Activated CD4-positive, alpha-beta T cell treated with anti-CD3 and anti-CD28 coated beads for 1 hour (primary cell): ENCODE measurements around the gene ANXA1.
"Not testable (repeated sequence)": the region's sequence is repeated elsewhere in the genome, so short reads cannot be mapped to it uniquely, and the experiment has no call there.

Experiments
- DNase-seq: peaks from one replicate; pipeline ENCODE4 v3.0.0-alpha.2; 2020

Gene ANXA1

DNA sequence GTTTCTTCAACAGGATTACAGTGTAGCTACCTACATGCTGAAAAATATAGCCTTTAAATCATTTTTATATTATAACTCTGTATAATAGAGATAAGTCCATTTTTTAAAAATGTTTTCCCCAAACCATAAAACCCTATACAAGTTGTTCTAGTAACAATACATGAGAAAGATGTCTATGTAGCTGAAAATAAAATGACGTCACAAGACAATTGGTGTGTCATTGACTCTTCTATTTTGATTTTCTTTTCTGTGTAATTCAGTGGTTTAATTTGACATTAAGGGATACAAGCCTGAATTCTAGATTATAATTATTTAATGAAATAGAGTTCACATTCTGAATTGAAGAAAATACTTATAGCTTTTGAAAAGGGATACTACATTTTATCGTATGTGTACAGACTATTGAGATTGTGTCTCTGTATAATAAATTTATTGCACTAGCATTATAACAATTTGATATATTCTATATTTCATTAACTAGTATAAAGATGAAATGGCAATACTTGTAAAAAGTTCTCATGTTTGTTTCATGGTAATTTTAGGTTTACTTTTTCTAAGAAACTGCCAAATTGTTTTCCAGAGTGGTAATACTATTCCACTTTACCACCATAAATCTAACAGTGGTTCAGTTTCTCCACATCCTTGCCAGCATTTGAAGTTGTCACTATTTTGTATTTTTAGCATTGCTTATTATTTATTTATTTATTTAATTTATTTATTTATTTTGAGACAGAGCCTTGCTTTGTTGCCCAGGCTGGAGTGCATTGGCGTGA lies 18.7 kb downstream of the ANXA1 start:
- DNase-seq, result no peak

DNA sequence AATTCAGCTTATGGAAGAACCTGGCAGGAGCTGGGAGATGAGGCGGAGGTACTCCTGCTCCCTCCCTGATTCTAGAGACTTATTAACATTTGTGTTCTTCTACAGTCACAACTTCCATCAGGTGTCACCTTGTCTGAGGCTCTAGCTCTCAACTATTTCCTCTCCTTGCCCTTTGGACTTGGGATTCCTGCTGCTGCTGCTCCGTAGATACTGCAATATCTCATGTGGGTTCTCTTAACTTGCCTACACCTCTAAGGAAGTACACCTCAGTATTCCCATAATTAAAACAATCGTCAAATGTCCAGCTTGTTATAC lies 21.2 kb downstream of the ANXA1 start:
- DNase-seq, result no peak

DNA sequence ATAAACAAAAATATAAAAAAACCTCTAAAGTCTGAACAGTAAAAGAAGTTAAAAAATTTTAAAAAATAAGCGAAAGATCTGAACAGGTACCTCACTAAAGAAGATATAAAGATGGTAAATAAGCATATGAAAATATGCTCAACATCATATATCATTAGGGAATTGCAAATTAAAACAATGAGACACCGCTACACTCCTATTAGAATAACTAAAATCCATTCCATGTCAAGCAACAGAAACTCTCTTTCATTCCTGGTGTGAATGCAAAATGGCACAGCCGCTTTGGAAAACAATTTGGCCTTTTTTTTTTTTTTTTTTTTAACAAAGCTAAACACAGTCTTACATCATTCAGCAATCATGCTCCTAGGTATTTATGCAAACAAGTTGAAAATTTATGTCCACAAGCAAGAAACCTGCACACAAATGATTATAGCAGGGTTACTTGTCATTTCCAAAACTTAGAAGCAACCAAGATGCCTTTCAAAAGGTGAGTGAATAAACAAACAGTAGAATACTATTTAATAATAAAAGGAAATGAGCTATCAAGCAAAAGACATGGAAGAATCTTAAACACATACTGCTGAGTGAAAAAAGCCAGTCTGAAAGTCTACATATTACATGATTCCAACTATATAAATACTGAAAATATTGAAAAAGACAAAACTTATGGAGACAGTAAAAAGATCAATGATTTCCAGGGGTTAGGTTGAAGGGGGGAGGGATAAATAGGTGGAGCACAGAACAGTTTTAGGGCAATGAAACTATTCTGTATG lies 22.1 kb downstream of the ANXA1 start:
- no peak for DNase-seq

DNA sequence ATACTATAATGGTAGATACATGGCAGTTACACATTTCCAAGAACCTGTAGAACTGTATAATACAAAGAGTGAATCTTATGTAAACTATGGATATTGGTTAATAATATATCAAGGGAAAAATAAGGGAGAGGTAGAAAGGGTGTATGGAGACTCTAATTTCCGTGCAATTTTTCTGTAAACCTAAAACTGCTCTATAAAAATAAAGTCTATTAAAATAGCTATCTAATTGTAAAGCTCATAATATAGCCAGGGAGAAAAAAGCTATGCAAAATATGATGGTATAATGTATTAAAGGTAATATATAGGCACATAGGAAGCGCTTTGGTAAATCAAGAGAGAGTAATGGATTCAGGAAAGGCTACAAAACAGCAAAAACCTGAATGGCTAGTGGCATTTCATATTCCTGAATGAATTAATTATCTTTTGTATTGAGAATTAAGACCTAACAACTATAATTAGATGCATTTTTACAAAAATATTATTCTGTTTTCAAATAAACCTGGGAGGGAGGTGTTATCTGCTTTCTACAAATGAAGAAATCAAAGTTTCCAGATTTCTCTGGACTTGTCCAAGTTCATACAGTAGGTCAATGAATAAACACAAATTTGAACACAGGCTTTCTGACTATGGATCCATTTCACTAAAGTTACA lies 22.8 kb downstream of the ANXA1 start:
- no peak for DNase-seq

DNA sequence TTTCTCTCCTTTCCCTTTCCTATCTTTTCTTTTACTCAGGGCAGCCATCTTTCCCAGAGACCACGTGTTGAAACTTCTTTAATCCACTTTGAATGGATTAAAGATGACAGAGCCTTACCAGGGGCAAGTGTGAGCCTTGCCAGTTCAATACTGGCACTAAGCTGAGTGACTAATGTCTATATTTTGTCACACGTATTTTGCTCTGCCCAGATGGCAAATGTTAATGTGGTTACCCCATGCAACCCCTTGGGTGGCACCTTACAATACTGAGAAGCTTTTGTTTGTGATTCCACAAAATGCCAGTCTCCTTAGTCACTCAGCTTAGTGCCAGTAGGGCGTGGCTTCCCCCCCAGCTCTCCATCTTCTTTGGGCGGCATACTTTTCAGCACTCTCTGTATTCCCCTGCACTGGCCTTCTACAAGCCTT lies 24.8 kb downstream of the ANXA1 start:
- DNase-seq, result no peak

DNA sequence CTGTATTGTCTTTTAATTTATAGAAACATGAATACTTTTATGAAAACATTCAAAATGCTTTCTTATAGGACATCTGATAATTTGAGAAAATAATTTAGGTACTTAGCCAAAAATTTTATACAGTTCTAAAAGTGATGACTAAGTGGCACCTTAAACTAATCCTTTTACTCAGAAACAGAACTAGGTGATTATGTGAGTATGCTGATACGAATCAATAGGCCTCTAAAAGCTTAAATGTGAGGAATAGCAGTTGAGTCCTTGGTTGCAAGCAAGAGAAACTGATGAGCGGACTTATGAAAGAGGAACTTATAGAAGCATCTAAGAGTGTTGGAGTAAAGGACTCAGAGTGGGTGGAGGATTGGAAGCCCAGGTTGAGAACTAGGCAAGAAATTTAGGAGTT lies 26.4 kb downstream of the ANXA1 start:
- DNase-seq, result no peak

DNA sequence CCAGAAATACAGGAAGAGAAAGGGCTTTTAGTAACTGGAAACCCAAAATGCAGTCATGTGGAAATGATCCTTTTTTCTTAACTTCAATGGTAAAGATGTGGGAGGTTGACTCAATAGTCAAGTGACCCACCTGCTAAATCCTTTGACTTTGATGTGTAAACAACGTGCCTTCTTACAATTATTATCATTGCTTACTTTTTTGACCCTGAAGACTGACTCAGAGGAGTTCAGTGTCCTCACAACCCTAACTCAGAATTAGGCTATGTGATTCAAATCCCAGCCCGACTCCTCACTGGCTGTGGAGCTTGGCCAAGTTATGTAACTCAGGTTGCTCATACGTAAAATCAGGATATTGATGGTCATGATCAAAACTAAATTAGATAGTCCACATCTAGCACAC lies 27.9 kb downstream of the ANXA1 start:
- no peak for DNase-seq

DNA sequence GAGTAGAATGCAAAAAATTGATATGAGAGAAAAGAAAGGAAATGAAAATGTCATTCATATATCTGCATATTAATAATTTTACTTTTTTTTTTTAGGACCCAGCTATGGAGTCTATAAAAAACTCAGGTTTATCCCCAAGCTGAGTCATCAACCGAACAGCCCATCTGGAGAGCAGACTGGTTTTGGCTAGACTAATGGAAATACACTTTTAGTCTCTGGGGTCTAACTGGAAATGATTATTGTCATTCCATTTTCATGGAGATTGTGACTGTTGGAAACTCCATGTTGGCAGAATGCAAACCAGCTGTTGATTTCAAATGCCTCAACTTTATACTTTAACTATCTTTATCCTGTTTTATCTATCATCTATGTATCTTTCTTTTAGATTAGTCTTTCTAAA lies 28.7 kb downstream of the ANXA1 start:
- DNase-seq, result no peak

DNA sequence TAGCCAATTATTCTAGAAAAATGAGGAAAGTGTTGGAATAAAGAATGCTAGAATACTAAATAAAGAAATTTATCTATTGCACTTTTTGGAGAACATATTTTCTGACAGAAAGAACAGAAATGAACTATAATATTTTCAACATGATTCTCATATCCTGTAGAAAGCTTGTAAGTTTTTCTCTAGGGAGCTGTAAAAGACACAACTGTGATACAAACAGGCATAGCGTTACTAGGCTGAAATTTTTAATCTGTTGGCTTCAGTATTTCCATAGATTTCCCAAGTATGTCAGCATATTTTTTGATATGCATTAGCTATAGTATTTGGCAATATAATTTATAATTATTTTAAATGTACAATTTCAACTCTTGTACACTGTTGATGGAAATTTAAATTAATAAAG lies 31.3 kb downstream of the ANXA1 start:
- DNase-seq, result no peak

DNA sequence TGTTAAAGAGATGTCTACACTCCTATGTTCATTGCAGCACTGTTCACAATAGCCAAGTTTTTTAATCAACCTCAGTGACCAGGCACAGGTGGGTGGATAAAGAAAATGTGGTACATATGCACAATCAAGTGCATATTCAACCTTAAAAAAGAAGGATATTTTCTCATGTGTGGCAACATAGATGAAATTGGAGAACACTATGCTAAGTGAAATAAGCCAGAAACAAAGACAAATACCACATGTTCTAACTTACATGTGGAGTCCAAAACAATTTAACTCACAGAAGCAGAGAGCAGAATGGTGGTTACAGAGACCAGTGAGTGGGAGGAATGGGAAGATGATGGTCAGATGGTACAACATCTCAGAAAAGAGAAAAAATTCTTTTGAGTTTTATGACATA lies 31.8 kb downstream of the ANXA1 start:
- DNase-seq, result no peak

DNA sequence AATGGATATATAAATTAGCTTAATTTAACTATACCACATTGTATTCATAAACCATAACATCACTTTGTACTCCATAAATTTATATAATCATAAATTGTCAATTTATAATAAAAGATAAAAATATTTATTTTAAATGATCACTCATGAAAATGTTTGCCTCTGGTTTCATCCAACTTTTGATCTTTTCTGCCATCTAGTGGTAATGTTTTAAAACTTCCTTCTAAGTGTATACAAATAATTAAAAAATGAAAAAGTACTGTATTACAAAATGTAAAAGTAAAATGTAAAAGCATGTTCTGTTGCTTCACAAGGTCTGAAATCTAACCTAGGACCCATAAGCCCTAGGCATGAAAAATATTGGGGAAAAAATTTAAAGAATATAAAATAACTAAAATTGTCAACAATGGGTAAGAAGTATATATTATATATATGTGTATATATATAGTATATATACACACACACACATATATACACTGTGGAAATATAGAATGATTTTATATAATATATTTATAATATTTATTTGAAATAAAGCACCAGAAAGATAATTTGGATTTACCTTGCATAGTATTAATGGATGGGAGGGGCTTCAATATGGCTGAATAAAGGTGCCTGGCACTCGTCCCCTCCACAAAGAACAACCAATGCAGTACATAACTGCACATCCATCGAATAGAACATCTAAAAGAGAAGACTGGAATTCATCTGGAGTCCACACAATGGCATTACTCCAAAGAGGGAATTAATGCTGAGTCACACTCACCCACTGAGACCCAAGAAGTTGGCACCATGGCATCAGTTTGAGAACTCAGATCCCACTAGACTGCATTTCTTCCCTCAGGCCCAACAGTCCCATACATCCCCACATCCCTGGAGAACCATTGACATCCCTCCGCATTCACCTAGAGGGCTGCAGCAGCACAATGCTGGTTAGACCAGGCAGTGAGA lies 32.5 kb downstream of the ANXA1 start:
- DNase-seq, result no peak

DNA sequence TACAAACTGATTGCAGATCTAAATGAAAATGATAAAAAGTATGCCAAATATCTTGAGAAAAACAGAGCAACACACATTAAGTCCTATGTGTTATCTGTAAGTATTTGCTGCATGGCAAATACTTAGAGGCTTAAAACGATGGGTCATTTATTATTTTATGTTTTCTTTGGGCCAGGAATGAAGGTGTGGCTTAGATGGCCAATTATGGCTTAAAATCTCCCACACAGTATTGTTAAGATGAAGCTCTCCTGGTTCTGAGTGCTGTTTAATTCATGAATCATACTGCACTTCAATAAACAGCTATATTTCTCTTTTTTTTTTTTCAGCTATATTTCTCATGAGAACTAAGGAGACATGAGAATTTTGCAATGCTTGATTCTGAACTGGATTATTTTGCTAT lies 39.4 kb downstream of the ANXA1 start:
- not testable (repeated sequence) for DNase-seq

DNA sequence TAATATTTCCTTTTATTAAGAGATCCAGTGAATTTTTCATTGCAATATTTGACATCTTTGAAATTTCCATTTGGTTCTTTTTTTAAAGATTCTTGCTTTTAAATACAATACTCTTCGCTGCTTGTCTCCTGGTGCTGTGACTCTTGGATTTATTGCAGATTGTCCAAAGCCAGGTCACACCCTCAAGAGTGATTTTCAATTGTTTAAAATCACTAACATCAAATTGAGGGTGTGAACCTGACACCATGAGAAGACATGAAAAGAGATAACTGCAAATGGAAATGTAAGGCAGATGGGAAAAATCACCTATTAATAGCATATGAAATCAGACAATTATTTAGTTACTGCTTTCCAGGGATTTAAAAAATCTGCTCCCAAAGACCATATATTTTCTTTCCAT lies 42.6 kb downstream of the ANXA1 start:
- DNase-seq, result no peak

DNA sequence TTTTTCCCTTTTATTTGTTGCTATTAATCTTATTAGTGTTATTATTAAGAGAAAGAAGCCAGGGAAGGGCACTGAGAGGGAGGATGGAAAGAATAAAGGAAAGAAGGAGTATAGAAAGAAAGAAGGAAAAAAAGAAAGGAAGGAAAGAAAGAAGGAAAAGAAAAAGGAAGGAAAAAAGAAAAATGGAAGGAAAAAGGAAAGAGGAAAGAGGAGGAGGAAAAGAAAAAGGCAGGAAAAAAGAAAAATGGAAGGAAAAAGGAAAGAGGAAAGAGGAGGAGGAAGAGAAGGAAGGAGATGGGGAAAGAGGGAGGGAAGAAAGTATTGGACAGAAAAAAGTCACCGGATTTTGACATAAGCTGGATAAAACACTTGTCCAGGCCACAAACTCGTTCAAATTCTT lies 47.8 kb downstream of the ANXA1 start:
- no peak for DNase-seq

DNA sequence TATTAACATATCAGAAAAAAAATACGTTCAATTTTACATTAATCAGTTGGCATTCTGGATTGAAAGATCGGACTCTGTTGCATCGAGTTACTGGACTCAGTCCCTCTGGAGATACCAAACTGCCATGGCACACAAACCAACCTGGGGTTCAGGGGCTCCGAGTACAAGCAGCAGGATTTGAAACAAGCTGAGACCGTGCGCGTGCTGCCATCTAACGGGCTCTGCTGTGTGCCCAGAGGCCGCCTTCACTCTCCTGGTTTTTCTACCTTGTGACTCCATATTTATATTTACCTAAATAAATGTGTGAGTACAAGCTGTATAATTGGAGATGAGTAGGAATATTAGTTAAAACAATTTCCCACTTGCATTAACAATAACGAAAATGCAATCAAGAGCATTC lies 48.2 kb downstream of the ANXA1 start:
- no peak for DNase-seq

DNA sequence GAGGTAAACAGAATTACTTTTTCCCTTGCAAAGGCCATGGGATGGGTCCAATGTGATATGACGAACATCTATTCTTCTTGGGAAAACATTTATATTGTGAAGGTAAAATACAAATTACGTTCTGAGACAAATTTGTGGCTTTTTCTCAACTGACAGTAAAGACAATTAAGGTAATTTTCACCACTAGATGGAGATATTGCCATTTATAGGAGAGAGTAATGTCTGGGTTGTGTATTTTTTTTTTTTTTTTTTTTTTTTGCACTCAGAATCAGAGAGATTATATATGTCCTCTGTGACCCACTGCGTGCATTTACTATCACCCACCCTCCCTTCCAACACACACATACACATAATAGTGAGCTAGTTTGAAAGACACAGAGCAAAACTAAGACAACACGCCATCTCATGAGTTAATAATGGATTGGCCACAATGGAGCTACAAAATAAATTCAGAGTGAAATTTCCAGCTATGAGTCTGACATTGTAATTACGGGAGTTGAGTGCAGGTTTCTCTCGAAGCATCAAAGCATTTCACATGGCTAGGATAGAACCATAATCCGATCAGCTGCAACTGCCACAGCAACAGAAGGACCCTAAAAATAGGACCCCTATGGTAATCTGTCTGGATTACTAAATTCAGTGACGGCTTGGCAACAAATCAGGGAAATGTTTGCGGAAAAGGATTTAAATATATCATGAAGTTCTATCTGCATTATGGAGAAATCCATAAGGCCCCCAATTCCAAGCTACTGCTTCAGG lies 49.2 kb downstream of the ANXA1 start:
- DNase-seq, result no peak

DNA sequence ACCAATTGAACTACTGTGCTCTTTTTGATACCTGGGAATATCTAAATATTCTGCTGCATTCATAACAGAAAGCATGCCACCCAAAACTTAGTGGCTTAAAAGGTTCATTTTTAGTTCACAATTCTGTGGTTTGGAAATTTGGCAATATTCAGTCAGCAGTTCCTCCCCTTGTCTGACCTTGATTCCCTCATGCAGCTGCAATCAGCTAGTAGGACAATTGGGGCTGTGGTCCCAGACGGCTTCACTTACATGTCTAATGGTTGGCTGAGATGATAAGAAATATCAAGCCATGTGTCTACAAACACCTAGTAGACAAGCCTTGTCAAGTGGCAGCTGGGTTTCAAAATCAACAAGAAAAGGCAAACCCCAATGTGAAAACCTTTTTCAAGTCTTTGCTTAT lies 51.3 kb downstream of the ANXA1 start:
- no peak for DNase-seq

DNA sequence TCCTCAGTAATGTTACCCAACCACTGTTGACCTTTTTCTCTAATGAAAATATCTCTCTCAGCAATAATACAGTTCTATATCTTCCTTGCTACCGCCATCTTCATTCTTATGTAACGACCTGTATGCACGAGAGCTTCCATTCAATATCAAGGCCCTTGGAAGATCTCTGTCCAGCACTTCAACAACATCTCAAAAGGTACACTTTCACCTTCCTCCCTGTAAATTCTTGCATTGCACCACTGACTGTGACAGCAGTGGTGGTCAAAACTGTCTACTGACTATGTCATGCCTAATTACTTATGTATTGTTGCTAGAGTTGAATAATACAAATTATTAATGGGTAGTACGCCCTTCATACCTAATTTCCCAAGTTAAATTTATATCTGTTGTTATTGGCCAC lies 53.3 kb downstream of the ANXA1 start:
- DNase-seq, result no peak

DNA sequence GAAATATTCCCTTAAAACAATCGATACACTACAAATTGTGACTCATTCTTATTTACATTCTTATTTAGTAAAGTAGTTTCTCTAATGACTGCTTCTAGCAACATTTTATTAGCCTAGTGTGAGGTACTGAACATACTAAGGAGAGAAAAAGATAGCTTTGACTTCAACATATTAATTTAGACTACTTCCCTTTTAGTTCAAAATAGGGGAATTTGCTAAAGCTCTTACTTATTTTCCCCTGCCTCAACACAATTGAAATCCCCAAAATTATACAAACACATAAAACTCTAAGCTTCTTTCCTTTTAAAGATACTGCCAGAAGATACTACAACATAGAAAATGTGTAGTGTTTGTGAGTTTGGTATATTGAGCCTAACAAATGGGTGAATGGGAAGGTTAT lies 55.2 kb downstream of the ANXA1 start:
- no peak for DNase-seq

DNA sequence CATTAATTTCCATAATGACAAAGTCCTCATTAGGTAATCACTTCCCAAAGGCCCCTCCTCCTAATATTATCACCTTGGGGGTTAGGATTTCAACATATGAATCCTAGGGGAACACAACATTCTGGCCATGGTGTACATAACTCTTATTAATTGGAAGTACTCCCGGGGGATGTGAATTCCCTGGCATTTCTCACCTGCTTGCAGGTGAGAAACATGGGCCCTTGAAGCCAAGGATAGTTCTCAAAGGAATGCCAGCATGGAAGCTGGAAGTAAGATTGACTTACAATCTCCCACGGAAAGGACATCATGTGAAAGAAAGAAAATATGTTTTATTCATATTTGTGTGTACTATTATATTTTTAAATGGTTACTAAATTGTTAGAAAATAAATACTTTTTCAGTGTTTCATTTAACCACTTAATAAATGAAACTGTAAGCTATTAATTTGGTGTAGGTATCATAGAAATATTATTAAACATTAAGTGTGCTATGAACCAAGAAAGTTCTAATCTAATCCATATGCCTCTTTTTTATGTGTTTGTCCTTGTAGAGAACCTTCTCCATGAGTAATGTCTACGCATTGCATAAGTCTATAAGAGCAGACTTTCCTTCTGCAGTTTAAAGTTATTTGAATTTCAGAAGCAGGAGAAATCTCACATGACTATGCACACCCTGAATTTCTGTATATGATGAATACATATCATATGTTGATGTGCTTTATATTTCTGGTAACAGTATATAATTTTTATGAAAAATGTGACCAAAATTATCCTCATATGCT lies 59.4 kb downstream of the ANXA1 start:
- DNase-seq, result no peak

DNA sequence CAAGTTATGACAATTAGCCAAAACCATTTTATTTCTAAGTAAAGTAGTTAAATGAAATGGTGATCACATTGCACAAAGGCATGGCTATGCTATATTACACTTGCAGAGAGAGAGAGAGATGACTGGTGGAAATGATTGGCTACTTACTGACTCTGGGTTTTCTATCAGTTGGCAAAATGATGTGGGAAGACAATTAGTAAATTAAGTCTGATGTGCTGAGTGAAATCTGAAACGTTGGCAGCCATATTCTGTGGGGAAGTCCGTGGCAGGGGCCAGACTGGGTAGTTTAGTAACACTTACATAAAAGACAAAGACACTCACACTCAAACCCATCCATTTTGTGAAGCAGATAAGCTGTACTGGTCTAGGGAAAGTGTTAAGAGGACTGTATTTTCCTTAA lies 61.6 kb downstream of the ANXA1 start:
- no peak for DNase-seq

DNA sequence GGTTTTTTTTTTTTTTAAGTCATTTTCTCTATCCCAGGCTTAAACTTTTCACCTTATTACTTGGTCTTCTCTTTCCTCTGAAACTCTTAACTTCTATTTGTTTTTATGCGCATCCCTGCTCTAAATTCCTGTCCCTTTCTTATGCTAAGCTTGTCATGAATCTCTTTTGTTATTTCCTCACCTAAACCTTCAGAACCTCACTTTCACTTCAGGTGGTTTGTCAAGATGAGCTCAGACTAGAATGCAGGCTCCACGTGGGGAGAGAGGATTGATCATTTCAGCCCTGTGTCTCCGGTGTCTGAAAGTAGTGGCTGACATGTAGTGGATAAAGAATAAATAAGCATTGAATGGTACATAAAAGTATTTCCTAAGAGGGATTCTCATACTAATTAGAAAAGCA lies 63.6 kb downstream of the ANXA1 start:
- no peak for DNase-seq
